ENCODE measurements around the gene SLC29A2.

SLC29A2 gene

GRCh38 chr11:66333220-66333877 is 38.2 kb downstream of the SLC29A2 start:
- H3K4me3 Mint-ChIP-seq: no peak overlapping the region
- no peaks in the 10 kb centered on the region for H3K27me3 Mint-ChIP-seq
- H3K36me3 Mint-ChIP-seq: no peaks in the 10 kb centered on the region
- no peak overlapping the region for H3K27ac Mint-ChIP-seq
- peaks cover 27% of the 10 kb centered on the region for H3K4me1 Mint-ChIP-seq
- no peaks in the 10 kb centered on the region for H3K9me3 Mint-ChIP-seq

GRCh38 chr11:66332371-66333219 is 39.0 kb downstream of the SLC29A2 start:
- Mint-ChIP-seq H3K36me3 (no peaks in the 10 kb centered on the region), H3K4me1 (peaks cover 35% of the 10 kb centered on the region), H3K27me3 (no peaks in the 10 kb centered on the region), H3K27ac (no peak overlapping the region), H3K4me3 (no peak overlapping the region), H3K9me3 (no peaks in the 10 kb centered on the region)

GRCh38 chr11:66331542-66332370 is 39.8 kb downstream of the SLC29A2 start:
- Mint-ChIP-seq H3K4me3 (no peak overlapping the region), H3K9me3 (no peaks in the 10 kb centered on the region), H3K27me3 (no peaks in the 10 kb centered on the region), H3K4me1 (peaks cover 32% of the 10 kb centered on the region), H3K36me3 (no peaks in the 10 kb centered on the region), H3K27ac (no peak overlapping the region)

- Mint-ChIP-seq H3K36me3 (no peaks in the 10 kb centered on the region), H3K4me1 (peaks cover 30% of the 10 kb centered on the region), H3K4me3 (no peak overlapping the region), H3K27me3 (no peaks in the 10 kb centered on the region), H3K27ac (no peak overlapping the region), H3K9me3 (no peaks in the 10 kb centered on the region)
Measured at GRCh38 chr11:66330931-66331330, 40.6 kb downstream of the SLC29A2 start.

GRCh38 chr11:66329165-66329673 is 42.3 kb downstream of the SLC29A2 start:
- H3K36me3 Mint-ChIP-seq: no peaks in the 10 kb centered on the region
- H3K27ac Mint-ChIP-seq: peak overlapping the region; percentile 76
- no peak overlapping the region for H3K4me3 Mint-ChIP-seq
- H3K27me3 Mint-ChIP-seq: no peaks in the 10 kb centered on the region
- no peaks in the 10 kb centered on the region for H3K9me3 Mint-ChIP-seq
- peaks cover 34% of the 10 kb centered on the region for H3K4me1 Mint-ChIP-seq

- H3K9me3 Mint-ChIP-seq: no peaks in the 10 kb centered on the region
- H3K27ac Mint-ChIP-seq: peak overlapping the region; percentile 76
- H3K27me3 Mint-ChIP-seq: no peaks in the 10 kb centered on the region
- H3K4me3 Mint-ChIP-seq: peak overlapping the region; percentile 56
- no peaks in the 10 kb centered on the region for H3K36me3 Mint-ChIP-seq
- H3K4me1 Mint-ChIP-seq: peaks cover 39% of the 10 kb centered on the region
Measured at GRCh38 chr11:66328302-66329144, 43.0 kb downstream of the SLC29A2 start.

GRCh38 chr11:66328031-66328301 is 43.6 kb downstream of the SLC29A2 start:
- Mint-ChIP-seq H3K4me1 (peaks cover 45% of the 10 kb centered on the region), H3K36me3 (no peaks in the 10 kb centered on the region), H3K27me3 (no peaks in the 10 kb centered on the region), H3K27ac (peak overlapping the region; percentile 30), H3K4me3 (no peak overlapping the region), H3K9me3 (no peaks in the 10 kb centered on the region)

- Mint-ChIP-seq H3K4me1 (peaks cover 50% of the 10 kb centered on the region), H3K36me3 (no peaks in the 10 kb centered on the region), H3K4me3 (peak overlapping the region; percentile 2), H3K9me3 (no peaks in the 10 kb centered on the region), H3K27ac (peak overlapping the region; percentile 61), H3K27me3 (no peaks in the 10 kb centered on the region)
Measured at GRCh38 chr11:66327171-66328030, 44.2 kb downstream of the SLC29A2 start.

- H3K4me3 Mint-ChIP-seq: no peak overlapping the region
- no peaks in the 10 kb centered on the region for H3K27me3 Mint-ChIP-seq
- no peaks in the 10 kb centered on the region for H3K36me3 Mint-ChIP-seq
- H3K9me3 Mint-ChIP-seq: no peaks in the 10 kb centered on the region
- H3K27ac Mint-ChIP-seq: peak overlapping the region; percentile 74
- H3K4me1 Mint-ChIP-seq: peaks cover 58% of the 10 kb centered on the region
Measured at GRCh38 chr11:66326261-66327111, 45.1 kb downstream of the SLC29A2 start.

- Mint-ChIP-seq H3K9me3 (no peaks in the 10 kb centered on the region), H3K36me3 (no peaks in the 10 kb centered on the region), H3K27me3 (no peaks in the 10 kb centered on the region), H3K4me1 (peaks cover 60% of the 10 kb centered on the region), H3K4me3 (no peak overlapping the region), H3K27ac (no peak overlapping the region)
Measured at GRCh38 chr11:66325263-66325671, 46.3 kb downstream of the SLC29A2 start.

- Mint-ChIP-seq H3K27ac (no peak overlapping the region), H3K4me3 (no peak overlapping the region), H3K9me3 (no peaks in the 10 kb centered on the region), H3K27me3 (no peaks in the 10 kb centered on the region), H3K4me1 (peaks cover 66% of the 10 kb centered on the region), H3K36me3 (no peaks in the 10 kb centered on the region)
Measured at GRCh38 chr11:66324664-66325063, 46.9 kb downstream of the SLC29A2 start.

- Mint-ChIP-seq H3K27me3 (no peaks in the 10 kb centered on the region), H3K36me3 (no peaks in the 10 kb centered on the region), H3K4me1 (peaks cover 74% of the 10 kb centered on the region), H3K4me3 (no peak overlapping the region), H3K27ac (peak overlapping the region; percentile 1), H3K9me3 (no peaks in the 10 kb centered on the region)
Measured at GRCh38 chr11:66323684-66324083, 47.9 kb downstream of the SLC29A2 start.

- no peaks in the 10 kb centered on the region for H3K9me3 Mint-ChIP-seq
- H3K4me1 Mint-ChIP-seq: peaks cover 74% of the 10 kb centered on the region
- H3K27ac Mint-ChIP-seq: peak overlapping the region; percentile 81
- no peak overlapping the region for H3K4me3 Mint-ChIP-seq
- H3K36me3 Mint-ChIP-seq: no peaks in the 10 kb centered on the region
- no peaks in the 10 kb centered on the region for H3K27me3 Mint-ChIP-seq
Measured at GRCh38 chr11:66322732-66323427, 48.7 kb downstream of the SLC29A2 start.
